ENCODE results near the gene LAMA1. TPM values are rescaled to one million over a fixed set of nuclear protein-coding genes. Genes with fewer than 3 reads are reported as not detected.
"Not testable (repeated sequence)": the region's sequence is repeated elsewhere in the genome, so short reads cannot be mapped to it uniquely, and the experiment has no call there.

The LAMA1 gene
- total RNA-seq, 2 donors from 2014 or later, result 0.15 to 1.1 TPM

- no peaks in the 10 kb centered on the region for H3K9me3 ChIP-seq
- no peak for DNase-seq (ENCODE audit: low spot score)
- no peaks in the 10 kb centered on the region for H3K36me3 ChIP-seq
- H3K4me1 ChIP-seq, result no peaks in the 10 kb centered on the region
- H3K27ac ChIP-seq, result no peak overlapping the region
- no peak overlapping the region for H3K4me3 ChIP-seq
- TF ChIP-seq, protein P1, sequence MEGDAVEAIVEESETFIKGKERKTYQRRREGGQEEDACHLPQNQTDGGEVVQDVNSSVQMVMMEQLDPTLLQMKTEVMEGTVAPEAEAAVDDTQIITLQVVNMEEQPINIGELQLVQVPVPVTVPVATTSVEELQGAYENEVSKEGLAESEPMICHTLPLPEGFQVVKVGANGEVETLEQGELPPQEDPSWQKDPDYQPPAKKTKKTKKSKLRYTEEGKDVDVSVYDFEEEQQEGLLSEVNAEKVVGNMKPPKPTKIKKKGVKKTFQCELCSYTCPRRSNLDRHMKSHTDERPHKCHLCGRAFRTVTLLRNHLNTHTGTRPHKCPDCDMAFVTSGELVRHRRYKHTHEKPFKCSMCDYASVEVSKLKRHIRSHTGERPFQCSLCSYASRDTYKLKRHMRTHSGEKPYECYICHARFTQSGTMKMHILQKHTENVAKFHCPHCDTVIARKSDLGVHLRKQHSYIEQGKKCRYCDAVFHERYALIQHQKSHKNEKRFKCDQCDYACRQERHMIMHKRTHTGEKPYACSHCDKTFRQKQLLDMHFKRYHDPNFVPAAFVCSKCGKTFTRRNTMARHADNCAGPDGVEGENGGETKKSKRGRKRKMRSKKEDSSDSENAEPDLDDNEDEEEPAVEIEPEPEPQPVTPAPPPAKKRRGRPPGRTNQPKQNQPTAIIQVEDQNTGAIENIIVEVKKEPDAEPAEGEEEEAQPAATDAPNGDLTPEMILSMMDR (IDR thresholded peaks at IDR 0.05), result no peak
- no peaks in the 10 kb centered on the region for H3K27me3 ChIP-seq
These were observed 170.1 kb downstream of the LAMA1 start for GRCh38 chr18:6947338-6948030.

GRCh38 chr18:6943143-6943542, 174.5 kb downstream of the LAMA1 start:
- Histone ChIP-seq H3K36me3 (no peaks in the 10 kb centered on the region), H3K9me3 (no peaks in the 10 kb centered on the region), H3K27me3 (no peaks in the 10 kb centered on the region), H3K27ac (no peak overlapping the region), H3K4me1 (no peaks in the 10 kb centered on the region), H3K4me3 (no peak overlapping the region)
- no peak for DNase-seq (ENCODE audit: low spot score)
- TF ChIP-seq, protein P1 (IDR thresholded peaks at IDR 0.05), result no peak

GRCh38 chr18:6942742-6943141, 174.9 kb downstream of the LAMA1 start:
- no peak overlapping the region for H3K4me3 ChIP-seq
- no peak overlapping the region for H3K27ac ChIP-seq
- no peaks in the 10 kb centered on the region for H3K27me3 ChIP-seq
- no peak for DNase-seq (ENCODE audit: low spot score)
- TF ChIP-seq, protein P1 (IDR thresholded peaks at IDR 0.05), result no peak
- no peaks in the 10 kb centered on the region for H3K4me1 ChIP-seq
- no peaks in the 10 kb centered on the region for H3K9me3 ChIP-seq
- no peaks in the 10 kb centered on the region for H3K36me3 ChIP-seq

DNA sequence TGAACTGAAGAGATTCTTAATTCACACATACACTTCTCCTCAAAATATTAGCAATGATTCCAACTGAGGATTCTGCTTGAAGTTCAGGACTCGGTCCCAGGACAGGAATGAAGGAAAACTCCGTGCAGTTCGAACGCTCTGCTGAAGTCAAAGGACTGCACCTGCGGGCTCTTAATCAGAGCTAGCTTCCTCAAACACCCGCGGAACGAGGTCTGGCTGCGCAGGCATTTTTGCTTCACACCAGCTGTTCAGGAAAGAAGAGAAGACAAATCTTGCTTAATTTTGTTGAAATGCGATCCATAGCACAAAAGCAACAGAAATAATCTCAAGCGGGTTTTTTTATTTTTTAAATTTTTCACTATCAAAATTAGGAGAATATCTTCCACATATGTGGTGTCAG, 175.6 kb downstream of the LAMA1 start:
- Histone ChIP-seq H3K27me3 (no peaks in the 10 kb centered on the region), H3K27ac (no peak overlapping the region), H3K4me1 (no peaks in the 10 kb centered on the region), H3K4me3 (no peak overlapping the region), H3K36me3 (no peaks in the 10 kb centered on the region), H3K9me3 (no peaks in the 10 kb centered on the region)
- DNase-seq (ENCODE audit: low spot score), result no peak
- TF ChIP-seq, protein P1 (IDR thresholded peaks at IDR 0.05), result no peak

DNA sequence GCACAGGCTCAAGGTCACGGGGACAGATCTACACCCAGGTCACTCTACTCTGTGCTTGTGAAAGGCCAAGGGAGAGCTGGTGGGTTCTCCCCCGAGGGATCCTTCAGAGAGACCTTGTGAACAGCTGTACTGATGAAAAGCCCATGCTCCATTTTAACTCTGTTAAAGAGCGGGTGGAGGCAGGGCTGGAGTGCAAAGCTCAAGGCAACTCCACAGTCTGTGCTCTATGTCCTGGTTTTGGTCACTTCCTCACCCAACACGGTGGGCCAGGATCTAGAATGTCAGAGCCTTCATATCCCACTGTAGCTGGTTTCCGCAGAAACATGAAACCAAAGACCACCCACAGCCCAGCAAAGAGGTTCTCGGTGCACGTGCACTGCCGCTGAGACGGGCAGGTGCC, 177.1 kb downstream of the LAMA1 start:
- Histone ChIP-seq H3K4me1 (no peaks in the 10 kb centered on the region), H3K27ac (no peak overlapping the region), H3K4me3 (no peak overlapping the region), H3K9me3 (no peaks in the 10 kb centered on the region), H3K27me3 (no peaks in the 10 kb centered on the region), H3K36me3 (no peaks in the 10 kb centered on the region)
- TF ChIP-seq, protein P1 (IDR thresholded peaks at IDR 0.05), result no peak
- no peak for DNase-seq (ENCODE audit: low spot score)

- no peak for DNase-seq (ENCODE audit: low spot score)
- no peaks in the 10 kb centered on the region for H3K4me1 ChIP-seq
- no peaks in the 10 kb centered on the region for H3K9me3 ChIP-seq
- no peak overlapping the region for H3K4me3 ChIP-seq
- TF ChIP-seq, protein P1 (IDR thresholded peaks at IDR 0.05), result no peak
- H3K27me3 ChIP-seq, result no peaks in the 10 kb centered on the region
- H3K36me3 ChIP-seq, result no peaks in the 10 kb centered on the region
- no peak overlapping the region for H3K27ac ChIP-seq
These were observed 177.6 kb downstream of the LAMA1 start for GRCh38 chr18:6939972-6940371.

DNA sequence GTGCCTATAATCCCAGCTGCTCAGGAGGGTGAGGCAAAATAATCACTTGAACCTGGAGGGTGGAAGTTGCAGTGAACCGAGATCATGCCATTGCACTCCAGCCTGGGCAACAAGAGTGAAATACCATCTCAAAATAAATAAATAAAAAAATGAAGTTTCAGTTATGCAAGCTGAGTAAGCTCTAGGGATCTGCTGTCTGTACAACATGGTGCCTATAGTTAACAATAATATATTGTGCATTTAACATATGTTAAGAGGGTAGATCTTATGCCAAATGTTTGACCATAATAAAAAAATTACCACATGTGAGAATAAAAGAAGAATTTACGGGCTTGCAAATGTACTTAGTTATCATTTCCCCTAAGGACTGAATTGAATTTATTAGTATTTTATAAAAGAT, 179.2 kb downstream of the LAMA1 start:
- H3K4me1 ChIP-seq; DNase-seq (ENCODE audit: low spot score); H3K9me3 ChIP-seq; H3K27ac ChIP-seq; H3K36me3 ChIP-seq; H3K4me3 ChIP-seq; H3K27me3 ChIP-seq: not testable (repeated sequence)
